Amniotic stem cell (primary cell): ENCODE measurements around the gene PPP6R1.
"Not testable (repeated sequence)": the region's sequence is repeated elsewhere in the genome, so short reads cannot be mapped to it uniquely, and the experiment has no call there.

Source experiments
- DNase-seq: peaks from one replicate; lab custom pipeline; 2025; lab: John Stamatoyannopoulos, UW

Gene PPP6R1

GRCh38 chr19:55241935-55242464 is 16.8 kb downstream of the PPP6R1 start:
- DNase-seq = no peak

- DNase-seq = no peak
These were observed 17.5 kb downstream of the PPP6R1 start for GRCh38 chr19:55241143-55241934.

GRCh38 chr19:55240713-55241020 is 18.1 kb downstream of the PPP6R1 start:
- no peak for DNase-seq

- DNase-seq = no peak
These were observed 19.8 kb downstream of the PPP6R1 start for GRCh38 chr19:55239004-55239403.

- no peak for DNase-seq
These were observed 20.8 kb downstream of the PPP6R1 start for GRCh38 chr19:55238030-55238429.

GRCh38 chr19:55232986-55233385 is 25.8 kb downstream of the PPP6R1 start:
- no peak for DNase-seq

GRCh38 chr19:55232286-55232602 is 26.6 kb downstream of the PPP6R1 start:
- no peak for DNase-seq

GRCh38 chr19:55231391-55232285 is 27.2 kb downstream of the PPP6R1 start:
- no peak for DNase-seq

GRCh38 chr19:55230780-55231179 is 28.0 kb downstream of the PPP6R1 start:
- no peak for DNase-seq

GRCh38 chr19:55230329-55230728 is 28.5 kb downstream of the PPP6R1 start:
- no peak for DNase-seq

GRCh38 chr19:55229789-55230182 is 29.0 kb downstream of the PPP6R1 start:
- no peak for DNase-seq

- DNase-seq = no peak
These were observed 29.6 kb downstream of the PPP6R1 start for GRCh38 chr19:55229145-55229788.

- no peak for DNase-seq
These were observed 30.3 kb downstream of the PPP6R1 start, which contains the start of gene TMEM86B for GRCh38 chr19:55228403-55229031. TMEM86B (minus strand) TSS chr19:55228763; CDS start chr19:55228741, 22 bp downstream.

- no peak for DNase-seq
These were observed 30.8 kb downstream of the PPP6R1 start for GRCh38 chr19:55228015-55228391.

GRCh38 chr19:55227241-55228014 is 31.4 kb downstream of the PPP6R1 start:
- DNase-seq = no peak

- DNase-seq = no peak
These were observed 32.0 kb downstream of the PPP6R1 start for GRCh38 chr19:55226788-55227187.

GRCh38 chr19:55226273-55226672 is 32.5 kb downstream of the PPP6R1 start:
- DNase-seq = no peak

- DNase-seq = no peak
These were observed 33.3 kb downstream of the PPP6R1 start for GRCh38 chr19:55225415-55225958.

- DNase-seq = not testable (repeated sequence)
These were observed 34.0 kb downstream of the PPP6R1 start for GRCh38 chr19:55224679-55225414.

GRCh38 chr19:55224038-55224665 is 34.7 kb downstream of the PPP6R1 start:
- DNase-seq = no peak
